IMR-90 (cell line): ENCODE results near the gene HNRNPA3. TPM values are rescaled to one million over a fixed set of nuclear protein-coding genes. Genes with fewer than 3 reads are reported as not detected.

Experiments
- ATAC-seq: fragments of 200-7000 bp; cut with Tn5 transposase; 2 replicates; pipeline ENCODE4 v1.9.1; 2020; ENCODE audit warnings: low read depth, mild to moderate bottlenecking, moderate library complexity
- BruUV-seq: library from RNA; stranded (reverse); fragments of 400-500 nt; replicated peaks from 2 replicates; lab custom pipeline; 2021; lab: Mats Ljungman, UMichigan
- CTCF ChIA-PET: fragments of 300-600 bp; formaldehyde crosslinking; extraction: SDS; loops from one replicate; lab custom pipeline; 2021; ENCODE audit warnings: antibody characterized with exemption; lab: Yijun Ruan, JAX
- POLR2A ChIA-PET: fragments of 300-600 bp; sonication (Branson Sonifier 250); formaldehyde crosslinking; loops from one replicate; lab custom pipeline; 2022; ENCODE audit warnings: antibody characterized with exemption; ENCODE audit not compliant: unreplicated experiment; lab: Charles Lee
- DNase-seq: peaks from one replicate; pipeline ENCODE4 v3.0.0; 2013
- H2AFZ ChIP-seq: replicated peaks from 2 replicates; pipeline ENCODE3; 2013; ENCODE audit warnings: low read length, mild to moderate bottlenecking; ENCODE audit not compliant: poor library complexity
- H2AK5ac ChIP-seq: 2 replicates; pipeline ENCODE4 v1.6.1; 2013; ENCODE audit warnings: low read depth, low read length, inconsistent platforms
- H2AK9ac ChIP-seq: replicated peaks from 2 replicates; pipeline ENCODE3; 2013; ENCODE audit warnings: mild to moderate bottlenecking, low read depth, low read length, moderate library complexity; ENCODE audit not compliant: poor library complexity
- H2BK120ac ChIP-seq: 2 replicates; pipeline ENCODE4 v1.6.1; 2013; ENCODE audit warnings: low read depth, low read length, inconsistent platforms
- H2BK15ac ChIP-seq: 3 replicates; pipeline ENCODE4 v1.6.1; 2013; ENCODE audit warnings: low read depth, low read length, inconsistent platforms
- H2BK20ac ChIP-seq: 2 replicates; pipeline ENCODE4 v1.6.1; 2013; ENCODE audit warnings: low read depth, mild to moderate bottlenecking, inconsistent platforms, low read length, moderate library complexity
- H2BK5ac ChIP-seq: 2 replicates; pipeline ENCODE4 v1.6.1; 2013; ENCODE audit warnings: mild to moderate bottlenecking, low read depth, low read length, inconsistent platforms; ENCODE audit not compliant: poor library complexity, severe bottlenecking
- H3K14ac ChIP-seq: replicated peaks from 2 replicates; pipeline ENCODE4 v1.6.1; 2013; ENCODE audit warnings: low read depth, low read length, inconsistent platforms
- H3K18ac ChIP-seq: 2 replicates; pipeline ENCODE4 v1.6.1; 2013; ENCODE audit warnings: low read depth, low read length, control low read depth
- H3K23ac ChIP-seq: 2 replicates; pipeline ENCODE4 v1.6.1; 2013; ENCODE audit warnings: low read depth, low read length, inconsistent platforms
- H3K27ac ChIP-seq: 2 replicates; pipeline ENCODE4 v1.5.1; 2013; ENCODE audit warnings: mild to moderate bottlenecking, control low read depth, low read length; ENCODE audit not compliant: insufficient read depth
- H3K27me3 ChIP-seq: 2 replicates; pipeline ENCODE4 v1.6.1; 2013; ENCODE audit warnings: low read length; ENCODE audit not compliant: control insufficient read depth, insufficient read depth
- H3K36me3 ChIP-seq: 2 replicates; pipeline ENCODE4 v1.6.1; 2013; ENCODE audit warnings: low read length, mixed read lengths; ENCODE audit not compliant: control insufficient read depth, insufficient read depth
- H3K4ac ChIP-seq: 2 replicates; pipeline ENCODE4 v1.6.1; 2013; ENCODE audit warnings: low read depth, low read length, inconsistent platforms
- H3K4me1 ChIP-seq: 2 replicates; pipeline ENCODE4 v1.6.1; 2013; ENCODE audit warnings: low read length, mixed read lengths; ENCODE audit not compliant: control insufficient read depth, insufficient read depth
- H3K4me2 ChIP-seq: 2 replicates; pipeline ENCODE4 v1.6.1; 2013; ENCODE audit warnings: low read depth, mild to moderate bottlenecking, control low read depth, low read length, moderate library complexity
- H3K4me3 ChIP-seq: 2 replicates; pipeline ENCODE4 v1.5.1; 2013; ENCODE audit warnings: low read depth, mild to moderate bottlenecking, control low read depth, low read length, moderate library complexity; ENCODE audit not compliant: insufficient read depth
- H3K56ac ChIP-seq: 2 replicates; pipeline ENCODE4 v1.6.1; 2013; ENCODE audit warnings: low read length, inconsistent platforms; ENCODE audit not compliant: insufficient read depth; ENCODE audit errors: extremely low read depth
- H3K79me1 ChIP-seq, 2 experiments: 2 replicates each; pipeline ENCODE4 v1.6.1; 2013; ENCODE audit warnings: low read length in 2 of 2, inconsistent platforms in 1 of 2, low read depth in 1 of 2
- H3K9ac ChIP-seq: 2 replicates; pipeline ENCODE4 v1.6.1; 2013; ENCODE audit warnings: low read depth, low read length, control low read depth
- H3K9me1 ChIP-seq: 2 replicates; pipeline ENCODE4 v1.6.1; 2013; ENCODE audit warnings: low read length, inconsistent platforms; ENCODE audit not compliant: insufficient read depth
- H3K9me3 ChIP-seq: 2 replicates; pipeline ENCODE4 v1.6.1; 2013; ENCODE audit warnings: low read length; ENCODE audit not compliant: control insufficient read depth, insufficient read depth
- H4K20me1 ChIP-seq: 2 replicates; pipeline ENCODE4 v1.6.1; 2013; ENCODE audit warnings: low read length, inconsistent platforms; ENCODE audit not compliant: insufficient read depth
- H4K5ac ChIP-seq: 2 replicates; pipeline ENCODE4 v1.6.1; 2013; ENCODE audit warnings: mild to moderate bottlenecking, low read depth, low read length, control low read depth
- H4K8ac ChIP-seq, 2 experiments: 2 replicates each; pipeline ENCODE4 v1.6.1; 2013; ENCODE audit warnings: low read depth in 2 of 2, low read length in 2 of 2, control low read depth in 1 of 2, inconsistent platforms in 1 of 2
- H4K91ac ChIP-seq: 2 replicates; pipeline ENCODE4 v1.6.1; 2013; ENCODE audit warnings: low read depth, low read length, inconsistent platforms; ENCODE audit not compliant: insufficient read depth
- CEBPB ChIP-seq: IDR thresholded peaks from 2 replicates; pipeline ENCODE4 v1.6.1; 2012; ENCODE audit warnings: low read depth, low read length, improper control_type of control experiment
- CHD1 ChIP-seq: IDR thresholded peaks from 2 replicates; pipeline ENCODE4 v1.6.1; 2012; ENCODE audit warnings: low read depth, low read length, improper control_type of control experiment
- FOS ChIP-seq: fragments of 150-350 bp; IDR thresholded peaks from 2 replicates; pipeline ENCODE4 v1.6.1; 2016; ENCODE audit warnings: low read depth, low read length
- MAZ ChIP-seq: IDR thresholded peaks from 2 replicates; pipeline ENCODE4 v1.6.1; 2012; ENCODE audit warnings: low read depth, mild to moderate bottlenecking, low read length, improper control_type of control experiment, moderate library complexity, borderline replicate concordance
- MXI1 ChIP-seq: IDR thresholded peaks from 2 replicates; pipeline ENCODE4 v1.6.1; 2012; ENCODE audit warnings: low read depth, mild to moderate bottlenecking, low read length, moderate library complexity, borderline replicate concordance
- NFE2L2 ChIP-seq: fragments of 150-350 bp; IDR thresholded peaks from 2 replicates; pipeline ENCODE4 v1.6.1; 2016; ENCODE audit warnings: low read depth, mild to moderate bottlenecking, low read length
- RAD21 ChIP-seq: IDR thresholded peaks from 2 replicates; pipeline ENCODE4 v1.6.1; 2012; ENCODE audit warnings: low read length, improper control_type of control experiment
- RCOR1 ChIP-seq: IDR thresholded peaks from 2 replicates; pipeline ENCODE4 v1.6.1; 2012; ENCODE audit warnings: mild to moderate bottlenecking, low read length, improper control_type of control experiment; ENCODE audit not compliant: insufficient replicate concordance
- SMC3 ChIP-seq: fragments of 150-350 bp; IDR thresholded peaks from 2 replicates; pipeline ENCODE4 v1.6.1; 2016; ENCODE audit warnings: low read depth, mild to moderate bottlenecking, antibody characterized with exemption, low read length, moderate library complexity
- WGBS, 2 experiments: methylation state at CpG; one replicate each; pipeline versions ENCODE4 v1.1.5 to v1.1.7; 2013; ENCODE audit warnings: missing lambda C conversion rate in 2 of 2; ENCODE audit not compliant: insufficient read length in 1 of 2; ENCODE audit errors: extremely low coverage in 2 of 2; 5-methylcytosine and 5-hydroxymethylcytosine counted together
- dilution Hi-C: fragments of 300-500 bp; cut with HindIII; formaldehyde crosslinking; loops from one replicate; pipeline ENCODE4 v1.14.3; 2018; ENCODE audit warnings: low sequenced_read_pairs; ENCODE audit not compliant: unreplicated experiment
- in situ Hi-C: fragments of 300-500 bp; cut with MboI; formaldehyde crosslinking; loops from 3 replicates; pipeline ENCODE4 v1.14.3; 2019; ENCODE audit warnings: low sequenced_read_pairs, inconsistent platforms, mixed read lengths
- intact Hi-C: fragments of 100-400 bp; cut with micrococcal nuclease; formaldehyde crosslinking; loops from 2 replicates; pipeline ENCODE4 v1.10.0; 2022
- polyA plus RNA-seq, 3 experiments: library from polyadenylated mRNA; depleted of rRNA; stranded (reverse); fragments of >200 nt; gene quantifications; 2 replicates each; pipeline ENCODE4 v1.2.3, GENCODE V29; 2012; ENCODE audit warnings: low replicate concordance in 1 of 3
- total RNA-seq: library from RNA; depleted of rRNA; stranded (reverse); fragments of >200 nt; gene quantifications from 2 replicates; pipeline ENCODE4 v1.2.3, GENCODE V29; 2012
- TF ChIP-seq, protein P1 (sequence below): fragments of 150-350 bp; IDR thresholded peaks from 2 replicates; pipeline ENCODE4 v1.6.1; 2016; ENCODE audit warnings: low read depth, mild to moderate bottlenecking, low read length, moderate library complexity, borderline replicate concordance
- TF ChIP-seq, protein P2 (sequence below): conservative IDR thresholded peaks from 2 replicates; pipeline ENCODE4 v1.5.1; 2012; ENCODE audit warnings: mild to moderate bottlenecking, low read depth, low read length, improper control_type of control experiment
- TF ChIP-seq, protein P3 (sequence below): fragments of 150-350 bp; IDR thresholded peaks from 2 replicates; pipeline ENCODE4 v1.6.1; 2017; ENCODE audit warnings: mild to moderate bottlenecking, antibody characterized with exemption, low read length, low read depth

HNRNPA3 gene
- total and polyA plus RNA-seq, 2 of the 4 experiments (the other 2 are of a cell fraction): 18.6 to 111 TPM

DNA sequence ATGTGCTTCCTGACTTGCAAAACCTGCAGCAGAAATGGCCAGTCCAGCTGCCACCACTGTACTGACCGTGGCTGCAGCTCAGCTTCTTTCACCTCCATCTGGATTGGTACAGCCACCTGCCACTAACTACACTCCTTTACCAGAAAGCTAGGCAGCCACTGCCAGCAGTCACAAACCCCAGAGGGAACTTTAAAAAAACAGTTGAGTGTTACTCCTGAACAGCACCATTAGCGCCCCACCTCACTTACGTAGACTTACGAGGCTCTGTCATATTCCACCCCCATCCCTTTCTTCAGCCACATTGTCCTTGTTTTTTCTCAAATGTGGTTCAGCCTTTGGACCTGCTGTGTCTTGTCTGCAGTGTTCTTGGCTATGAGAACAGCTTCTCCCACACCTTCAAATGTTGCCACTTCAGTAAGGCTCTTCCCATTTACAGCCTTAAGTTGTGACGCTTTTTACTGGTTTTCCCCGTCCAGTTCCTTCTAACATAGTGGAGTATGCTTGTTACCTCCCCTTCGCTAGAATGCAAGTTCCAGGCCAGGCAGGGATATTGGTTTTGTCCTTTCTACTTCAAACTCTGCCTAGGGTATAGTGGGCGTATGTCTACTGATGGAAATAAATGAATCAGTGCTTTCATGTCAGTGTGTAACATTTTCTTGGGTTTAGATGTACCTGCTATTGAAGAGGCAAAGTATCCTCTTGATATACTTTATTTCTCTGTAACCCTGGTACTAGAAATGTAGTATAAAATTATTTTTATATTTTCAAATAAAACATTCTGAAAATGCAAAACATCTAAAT, 17.0 kb downstream of the HNRNPA3 start (continued):
- no peak for TF ChIP-seq MAZ

DNA sequence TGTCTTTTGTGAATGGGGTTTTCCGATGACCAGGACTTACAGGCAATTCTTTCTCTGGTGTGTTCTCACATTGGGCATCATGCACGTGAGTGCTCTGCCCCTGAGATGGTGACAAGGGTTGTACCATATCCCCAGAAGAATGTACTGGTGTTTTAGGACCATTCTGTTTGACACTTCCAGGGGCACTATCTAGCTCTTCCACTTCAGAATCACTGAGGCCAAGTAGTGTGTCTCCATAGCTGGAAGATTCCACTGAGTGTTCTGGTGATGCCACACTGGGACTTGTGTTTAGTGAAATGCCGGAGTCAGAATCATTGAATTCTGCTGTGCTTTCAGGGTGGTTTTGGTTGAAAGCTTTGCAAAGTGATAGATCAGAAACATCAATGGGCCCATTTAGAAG, 18.7 kb downstream of the HNRNPA3 start:
- peaks cover 56% of the 10 kb centered on the region for H4K20me1 ChIP-seq
- no peak overlapping the region for H4K8ac ChIP-seq
- peaks cover 8% of the 10 kb centered on the region; the same call in 1 of the 2 replicates for H3K4me1 ChIP-seq
- peaks cover 7% of the 10 kb centered on the region; the same call in 1 of the 2 replicates for H3K9me1 ChIP-seq
- no peak overlapping the region for H3K14ac ChIP-seq
- ATAC-seq (no peak), DNase-seq (no peak)
- no peak overlapping the region for H2AK5ac ChIP-seq
- no peak overlapping the region for H2BK5ac ChIP-seq
- intact Hi-C loops (loop anchor here (2.0 kb wide), 1 partner anchor 102 kb away; no protein-coding TSS in a partner anchor), dilution Hi-C loops (no loop called here), in situ Hi-C loops (no loop called here)
- no peak overlapping the region for H2BK15ac ChIP-seq
- no peaks in the 10 kb centered on the region for H3K9me3 ChIP-seq
- H3K4me2 ChIP-seq: no peak overlapping the region
- no peak overlapping the region for H4K5ac ChIP-seq
- H2AK9ac ChIP-seq: no peak overlapping the region
- 100% methylated on average over 1 of the region's 3 CpGs; no CpG with 5 or more reads in 1 of the 2 experiments for WGBS, 2 experiments
- H3K79me1 ChIP-seq: peaks cover 30 to 57% of the 10 kb centered on the region in 2 experiments
- H3K27ac ChIP-seq: peak overlapping the region; percentile 5; the same call in 1 of the 2 replicates
- no peaks in the 10 kb centered on the region for H3K27me3 ChIP-seq
- no peak overlapping the region for H3K56ac ChIP-seq
- no TSS peak for BruUV-seq
- H3K36me3 ChIP-seq: peaks cover 58% of the 10 kb centered on the region
- H3K23ac ChIP-seq: no peak overlapping the region
- no peak overlapping the region for H2BK20ac ChIP-seq
- no peak overlapping the region for H3K9ac ChIP-seq
- H2AFZ ChIP-seq: no peak overlapping the region
- H3K18ac ChIP-seq: no peak overlapping the region
- no peak overlapping the region for H2BK120ac ChIP-seq
- H3K4me3 ChIP-seq: no peak overlapping the region
- POLR2A ChIA-PET: no interaction called here
- no peak overlapping the region for H3K4ac ChIP-seq
- no peak overlapping the region for H4K91ac ChIP-seq
- CTCF ChIA-PET: interaction anchor here (0.6 to 1.0 kb wide), 4 partner anchors 67 to 203 kb away, joined by 3 to 5 read pairs (median 4); no protein-coding TSS in a partner anchor
- TF ChIP-seq, protein P1, sequence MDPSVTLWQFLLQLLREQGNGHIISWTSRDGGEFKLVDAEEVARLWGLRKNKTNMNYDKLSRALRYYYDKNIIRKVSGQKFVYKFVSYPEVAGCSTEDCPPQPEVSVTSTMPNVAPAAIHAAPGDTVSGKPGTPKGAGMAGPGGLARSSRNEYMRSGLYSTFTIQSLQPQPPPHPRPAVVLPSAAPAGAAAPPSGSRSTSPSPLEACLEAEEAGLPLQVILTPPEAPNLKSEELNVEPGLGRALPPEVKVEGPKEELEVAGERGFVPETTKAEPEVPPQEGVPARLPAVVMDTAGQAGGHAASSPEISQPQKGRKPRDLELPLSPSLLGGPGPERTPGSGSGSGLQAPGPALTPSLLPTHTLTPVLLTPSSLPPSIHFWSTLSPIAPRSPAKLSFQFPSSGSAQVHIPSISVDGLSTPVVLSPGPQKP: no peak
- no peak for TF ChIP-seq MXI1
- no peak for TF ChIP-seq CEBPB
- no peak for TF ChIP-seq RAD21
- TF ChIP-seq, protein P2, sequence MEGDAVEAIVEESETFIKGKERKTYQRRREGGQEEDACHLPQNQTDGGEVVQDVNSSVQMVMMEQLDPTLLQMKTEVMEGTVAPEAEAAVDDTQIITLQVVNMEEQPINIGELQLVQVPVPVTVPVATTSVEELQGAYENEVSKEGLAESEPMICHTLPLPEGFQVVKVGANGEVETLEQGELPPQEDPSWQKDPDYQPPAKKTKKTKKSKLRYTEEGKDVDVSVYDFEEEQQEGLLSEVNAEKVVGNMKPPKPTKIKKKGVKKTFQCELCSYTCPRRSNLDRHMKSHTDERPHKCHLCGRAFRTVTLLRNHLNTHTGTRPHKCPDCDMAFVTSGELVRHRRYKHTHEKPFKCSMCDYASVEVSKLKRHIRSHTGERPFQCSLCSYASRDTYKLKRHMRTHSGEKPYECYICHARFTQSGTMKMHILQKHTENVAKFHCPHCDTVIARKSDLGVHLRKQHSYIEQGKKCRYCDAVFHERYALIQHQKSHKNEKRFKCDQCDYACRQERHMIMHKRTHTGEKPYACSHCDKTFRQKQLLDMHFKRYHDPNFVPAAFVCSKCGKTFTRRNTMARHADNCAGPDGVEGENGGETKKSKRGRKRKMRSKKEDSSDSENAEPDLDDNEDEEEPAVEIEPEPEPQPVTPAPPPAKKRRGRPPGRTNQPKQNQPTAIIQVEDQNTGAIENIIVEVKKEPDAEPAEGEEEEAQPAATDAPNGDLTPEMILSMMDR: no peak
- TF ChIP-seq FOS: no peak
- no peak for TF ChIP-seq NFE2L2
- TF ChIP-seq SMC3: no peak
- TF ChIP-seq CHD1: no peak
- TF ChIP-seq, protein P3, sequence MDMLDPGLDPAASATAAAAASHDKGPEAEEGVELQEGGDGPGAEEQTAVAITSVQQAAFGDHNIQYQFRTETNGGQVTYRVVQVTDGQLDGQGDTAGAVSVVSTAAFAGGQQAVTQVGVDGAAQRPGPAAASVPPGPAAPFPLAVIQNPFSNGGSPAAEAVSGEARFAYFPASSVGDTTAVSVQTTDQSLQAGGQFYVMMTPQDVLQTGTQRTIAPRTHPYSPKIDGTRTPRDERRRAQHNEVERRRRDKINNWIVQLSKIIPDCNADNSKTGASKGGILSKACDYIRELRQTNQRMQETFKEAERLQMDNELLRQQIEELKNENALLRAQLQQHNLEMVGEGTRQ: no peak
- TF ChIP-seq RCOR1: no peak
